BJ (cell line): ENCODE data around the gene FFAR4. TPM values are rescaled to one million over a fixed set of nuclear protein-coding genes. Genes with fewer than 3 reads are reported as not detected.

Source experiments
- CTCF ChIA-PET: fragments of 350-600 bp; formaldehyde crosslinking; extraction: SDS; loops from one replicate; lab custom pipeline; 2021; ENCODE audit warnings: antibody characterized with exemption, inconsistent platforms; lab: Yijun Ruan, JAX
- POLR2A ChIA-PET: fragments of 300-600 bp; sonication (Branson Sonifier 250); formaldehyde crosslinking; extraction: SDS; loops from one replicate; lab custom pipeline; 2021; ENCODE audit warnings: antibody characterized with exemption; lab: Charles Lee
- DNase-seq: peaks from one replicate; pipeline ENCODE4 v3.0.0-alpha.2; 2011; ENCODE audit warnings: low read depth
- H3K27me3 ChIP-seq: 2 replicates; pipeline ENCODE4 v1.6.0; 2011; ENCODE audit warnings: low read length; ENCODE audit not compliant: control insufficient read depth, insufficient read depth
- H3K36me3 ChIP-seq: 2 replicates; pipeline ENCODE4 v1.5.1; 2011; ENCODE audit warnings: low read length; ENCODE audit not compliant: control insufficient read depth, insufficient read depth
- H3K4me3 ChIP-seq: 2 replicates; pipeline ENCODE4 v1.5.1; 2011; ENCODE audit warnings: low read depth, mild to moderate bottlenecking, control low read depth, low read length
- polyA plus RNA-seq: library from polyadenylated mRNA; depleted of rRNA; stranded (reverse); fragments of >200 nt; gene quantifications from 2 replicates; pipeline ENCODE4 v1.2.3, GENCODE V29; 2011
- TF ChIP-seq, protein P1 (sequence below): IDR thresholded peaks from 2 replicates; pipeline ENCODE4 v1.5.1; 2011; ENCODE audit warnings: low read depth, mild to moderate bottlenecking, control low read depth, inconsistent platforms, low read length, moderate library complexity; ENCODE audit not compliant: insufficient read depth

FFAR4 gene
- polyA plus RNA-seq, 1 experiment = not detected

DNA sequence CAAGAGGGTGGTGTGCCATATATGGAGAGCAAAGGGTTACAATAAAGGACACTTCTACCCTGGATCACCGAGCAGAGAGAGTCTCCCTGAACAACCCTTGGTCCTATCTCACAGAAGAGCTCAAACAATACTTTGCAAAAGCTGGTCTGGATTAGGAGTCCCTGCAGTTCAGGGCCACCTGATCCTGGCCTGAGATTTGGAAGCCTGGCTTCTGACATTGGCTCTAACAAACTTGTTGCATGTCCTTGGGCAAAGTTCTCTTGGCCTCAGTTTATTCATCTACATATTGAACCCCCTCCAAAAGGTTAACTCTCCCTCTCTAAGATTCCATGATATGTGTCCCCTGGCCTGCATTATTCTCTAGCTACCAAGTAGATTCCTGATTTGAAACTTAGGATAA, 32.9 kb downstream of the FFAR4 start:
- DNase-seq = no peak
- Histone ChIP-seq H3K4me3 (no peak overlapping the region), H3K27me3 (peaks cover 17% of the 10 kb centered on the region), H3K36me3 (no peaks in the 10 kb centered on the region)
- ChIA-PET POLR2A (no interaction called here), CTCF (no interaction called here)
- TF ChIP-seq, protein P1, sequence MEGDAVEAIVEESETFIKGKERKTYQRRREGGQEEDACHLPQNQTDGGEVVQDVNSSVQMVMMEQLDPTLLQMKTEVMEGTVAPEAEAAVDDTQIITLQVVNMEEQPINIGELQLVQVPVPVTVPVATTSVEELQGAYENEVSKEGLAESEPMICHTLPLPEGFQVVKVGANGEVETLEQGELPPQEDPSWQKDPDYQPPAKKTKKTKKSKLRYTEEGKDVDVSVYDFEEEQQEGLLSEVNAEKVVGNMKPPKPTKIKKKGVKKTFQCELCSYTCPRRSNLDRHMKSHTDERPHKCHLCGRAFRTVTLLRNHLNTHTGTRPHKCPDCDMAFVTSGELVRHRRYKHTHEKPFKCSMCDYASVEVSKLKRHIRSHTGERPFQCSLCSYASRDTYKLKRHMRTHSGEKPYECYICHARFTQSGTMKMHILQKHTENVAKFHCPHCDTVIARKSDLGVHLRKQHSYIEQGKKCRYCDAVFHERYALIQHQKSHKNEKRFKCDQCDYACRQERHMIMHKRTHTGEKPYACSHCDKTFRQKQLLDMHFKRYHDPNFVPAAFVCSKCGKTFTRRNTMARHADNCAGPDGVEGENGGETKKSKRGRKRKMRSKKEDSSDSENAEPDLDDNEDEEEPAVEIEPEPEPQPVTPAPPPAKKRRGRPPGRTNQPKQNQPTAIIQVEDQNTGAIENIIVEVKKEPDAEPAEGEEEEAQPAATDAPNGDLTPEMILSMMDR = no peak

DNA sequence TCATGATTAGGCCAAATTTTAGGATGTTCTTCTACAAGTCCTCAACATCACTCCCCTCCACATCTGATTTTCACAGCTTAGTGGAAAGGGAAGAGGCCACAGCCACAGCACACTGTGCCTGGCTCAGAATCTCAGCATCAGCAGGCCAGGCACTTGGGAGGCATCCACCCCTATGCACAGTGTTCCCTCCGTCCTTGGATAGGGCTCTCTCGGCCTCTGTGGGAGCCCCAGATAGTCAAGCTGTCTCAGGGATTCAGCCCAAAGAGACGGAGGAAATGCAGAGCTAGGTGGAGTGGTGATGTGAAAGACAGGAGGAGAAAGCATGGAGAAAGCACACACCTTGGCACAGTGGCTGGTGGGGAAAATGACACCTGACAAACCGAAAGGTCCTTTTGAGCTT, 33.3 kb downstream of the FFAR4 start:
- POLR2A ChIA-PET = no interaction called here
- no peak for DNase-seq
- Histone ChIP-seq H3K27me3 (peaks cover 17% of the 10 kb centered on the region), H3K4me3 (no peak overlapping the region), H3K36me3 (no peaks in the 10 kb centered on the region)
- TF ChIP-seq, protein P1 = no peak
- CTCF ChIA-PET = no interaction called here

DNA sequence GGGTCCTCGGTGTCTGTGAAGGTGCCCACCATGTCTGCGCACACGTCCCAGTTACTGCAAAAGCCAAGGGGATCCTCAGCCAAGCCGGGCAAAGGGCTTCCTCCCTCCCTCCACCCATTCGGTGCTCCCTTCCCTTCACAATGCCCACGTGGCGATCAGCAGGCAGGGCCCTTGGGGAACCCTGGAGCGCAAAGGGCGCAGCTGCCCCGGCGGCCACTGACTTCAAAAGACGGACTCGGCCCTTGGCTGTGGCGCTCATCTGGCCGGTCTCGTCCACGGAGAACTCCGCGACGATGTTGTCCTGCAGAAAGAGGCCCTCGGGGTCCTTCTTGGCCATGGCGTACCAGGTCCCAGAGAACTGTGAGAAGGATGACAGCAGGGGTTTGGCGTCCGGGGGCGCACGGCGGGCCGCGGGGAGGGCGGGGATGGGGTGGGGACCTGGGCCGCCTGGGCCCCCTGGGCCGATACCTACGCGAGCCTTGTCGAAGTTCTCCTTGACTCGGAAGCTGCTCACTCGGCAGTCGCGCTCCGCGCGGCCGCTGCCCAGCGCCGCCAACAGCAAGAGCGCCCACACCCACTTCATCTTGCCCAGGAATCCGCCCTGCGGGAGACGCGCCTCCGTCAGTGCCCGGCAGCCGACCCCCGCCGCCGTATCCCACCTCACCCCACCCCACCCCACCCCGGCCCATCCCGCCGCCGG, 34.1 kb downstream of the FFAR4 start:
- TF ChIP-seq, protein P1 = no peak
- DNase-seq = no peak
- Histone ChIP-seq H3K36me3 (no peaks in the 10 kb centered on the region), H3K4me3 (peak overlapping the region; percentile 13; the same call in 1 of the 2 replicates), H3K27me3 (peaks cover 15% of the 10 kb centered on the region)
- ChIA-PET CTCF (no interaction called here), POLR2A (no interaction called here)

- TF ChIP-seq, protein P1 = no peak
- H3K27me3 ChIP-seq = peaks cover 14% of the 10 kb centered on the region
- H3K36me3 ChIP-seq = no peaks in the 10 kb centered on the region
- no peak for DNase-seq
- ChIA-PET POLR2A (no interaction called here), CTCF (no interaction called here)
- H3K4me3 ChIP-seq = peak within 1 kb of the TSS; percentile 13; the same call in 1 of the 2 replicates
Measured at GRCh38 chr10:93601146-93601773, 34.8 kb downstream of the FFAR4 start, which contains the start of gene RBP4. Gene RBP4, minus strand, starts transcription at chr10:93601235. Its CDS starts 207 bp downstream, at chr10:93601028.

GRCh38 chr10:93601774-93602162, 35.3 kb downstream of the FFAR4 start:
- TF ChIP-seq, protein P1 = no peak
- DNase-seq = no peak
- Histone ChIP-seq H3K36me3 (no peaks in the 10 kb centered on the region), H3K4me3 (no peak overlapping the region), H3K27me3 (peaks cover 14% of the 10 kb centered on the region)
- ChIA-PET POLR2A (no interaction called here), CTCF (no interaction called here)
